Upper lobe of right lung (tissue), 1 donor: ENCODE results near the gene CNPY2. TPM values are rescaled to one million over a fixed set of nuclear protein-coding genes. Genes with fewer than 3 reads are reported as not detected.

Experiments used
- ATAC-seq: fragments of 200-7000 bp; cut with Tn5 transposase; one replicate; pipeline ENCODE4 v1.9.1; 2020; ENCODE audit warnings: mild to moderate bottlenecking, moderate library complexity
- DNase-seq: peaks from one replicate; pipeline ENCODE4 v3.0.0-alpha.2; 2020
- H3K27ac ChIP-seq: fragments of 200-600 bp; one replicate; pipeline ENCODE4 v1.8.0; 2022
- H3K27me3 ChIP-seq: fragments of 200-600 bp; one replicate; pipeline ENCODE4 v1.8.0; 2022; ENCODE audit warnings: mild to moderate bottlenecking
- H3K36me3 ChIP-seq: fragments of 200-600 bp; one replicate; pipeline ENCODE4 v1.8.0; 2022
- H3K4me1 ChIP-seq: fragments of 200-600 bp; one replicate; pipeline ENCODE4 v1.8.0; 2022
- H3K4me3 ChIP-seq: fragments of 200-600 bp; one replicate; pipeline ENCODE4 v1.8.0; 2022; ENCODE audit warnings: mild to moderate bottlenecking
- H3K9me3 ChIP-seq: fragments of 200-600 bp; one replicate; pipeline ENCODE4 v1.8.0; 2022
- intact Hi-C: fragments of 100-400 bp; cut with DNase I; formaldehyde crosslinking; loops from one replicate; pipeline ENCODE4 v1.11.0; 2022
- total RNA-seq: library from RNA; stranded (reverse); fragmentation: NEBNext Ultra II Directional; extraction: Animal tissue kit (Norgen Biotek cat#: 25700); gene quantifications from one replicate; pipeline ENCODE4 v1.2.1, GENCODE V29; 2021
- TF ChIP-seq, protein P1 (sequence below): fragments of 200-600 bp; IDR thresholded peaks from one replicate; pipeline ENCODE4 v1.8.0; 2022; ENCODE audit warnings: antibody characterized with exemption
- donor health status: DM: no; HTN: yes; CAD: no; lungs with severe emphysema.

CNPY2 gene
- total RNA-seq, 1 donor from 2014 or later: 101 TPM

DNA sequence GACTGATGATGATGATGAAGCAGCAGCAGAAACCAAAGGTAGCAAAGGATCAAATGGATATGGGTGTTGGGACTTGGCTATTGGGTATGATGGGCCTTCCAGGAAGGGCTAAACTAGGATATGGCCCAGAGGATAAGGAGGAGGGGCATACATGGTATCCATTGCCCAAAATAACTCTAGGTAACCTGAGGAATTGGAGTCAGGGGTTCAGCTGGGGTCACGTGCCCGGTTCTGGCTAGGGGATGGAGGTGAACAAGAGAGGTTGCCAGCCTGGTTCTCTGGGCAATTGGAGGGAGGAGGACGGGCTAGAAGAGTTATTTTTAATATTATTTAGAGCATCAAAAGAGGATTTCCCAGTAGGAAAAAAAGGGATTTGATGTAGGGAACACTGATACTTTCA lies 54.9 kb downstream of the CNPY2 start:
- TF ChIP-seq, protein P1, sequence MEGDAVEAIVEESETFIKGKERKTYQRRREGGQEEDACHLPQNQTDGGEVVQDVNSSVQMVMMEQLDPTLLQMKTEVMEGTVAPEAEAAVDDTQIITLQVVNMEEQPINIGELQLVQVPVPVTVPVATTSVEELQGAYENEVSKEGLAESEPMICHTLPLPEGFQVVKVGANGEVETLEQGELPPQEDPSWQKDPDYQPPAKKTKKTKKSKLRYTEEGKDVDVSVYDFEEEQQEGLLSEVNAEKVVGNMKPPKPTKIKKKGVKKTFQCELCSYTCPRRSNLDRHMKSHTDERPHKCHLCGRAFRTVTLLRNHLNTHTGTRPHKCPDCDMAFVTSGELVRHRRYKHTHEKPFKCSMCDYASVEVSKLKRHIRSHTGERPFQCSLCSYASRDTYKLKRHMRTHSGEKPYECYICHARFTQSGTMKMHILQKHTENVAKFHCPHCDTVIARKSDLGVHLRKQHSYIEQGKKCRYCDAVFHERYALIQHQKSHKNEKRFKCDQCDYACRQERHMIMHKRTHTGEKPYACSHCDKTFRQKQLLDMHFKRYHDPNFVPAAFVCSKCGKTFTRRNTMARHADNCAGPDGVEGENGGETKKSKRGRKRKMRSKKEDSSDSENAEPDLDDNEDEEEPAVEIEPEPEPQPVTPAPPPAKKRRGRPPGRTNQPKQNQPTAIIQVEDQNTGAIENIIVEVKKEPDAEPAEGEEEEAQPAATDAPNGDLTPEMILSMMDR: no peak
- ATAC-seq (no peak), DNase-seq (no peak)
- intact Hi-C loops: no loop called here
- no peak overlapping the region for H3K4me3 ChIP-seq
- peaks cover 22% of the 10 kb centered on the region for H3K4me1 ChIP-seq
- no peaks in the 10 kb centered on the region for H3K9me3 ChIP-seq
- H3K36me3 ChIP-seq: peaks cover 11% of the 10 kb centered on the region
- H3K27ac ChIP-seq: no peak overlapping the region
- H3K27me3 ChIP-seq: no peaks in the 10 kb centered on the region

DNA sequence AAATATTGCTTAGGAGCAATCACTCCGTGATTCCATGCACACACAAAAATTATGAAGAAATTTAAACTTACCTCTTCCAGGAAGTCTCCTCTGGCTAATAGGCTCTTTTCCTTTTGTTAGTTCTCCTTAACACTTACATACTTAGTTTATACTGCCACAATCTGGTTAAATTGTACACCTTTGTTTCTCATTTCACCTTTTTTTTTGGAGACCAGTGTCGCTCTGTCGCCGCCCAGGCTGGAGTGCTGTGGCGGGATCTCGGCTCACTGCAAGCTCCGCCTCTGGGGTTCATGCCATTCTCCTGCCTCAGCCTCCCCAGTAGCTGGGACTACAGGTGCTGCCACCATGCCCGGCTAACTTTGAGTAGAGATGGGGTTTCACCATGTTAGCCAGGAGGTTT lies 55.4 kb downstream of the CNPY2 start:
- H3K27me3 ChIP-seq: no peaks in the 10 kb centered on the region
- peaks cover 16% of the 10 kb centered on the region for H3K36me3 ChIP-seq
- H3K9me3 ChIP-seq: no peaks in the 10 kb centered on the region
- H3K27ac ChIP-seq: no peak overlapping the region
- TF ChIP-seq, protein P1: no peak
- peaks cover 18% of the 10 kb centered on the region for H3K4me1 ChIP-seq
- intact Hi-C loops: no loop called here
- H3K4me3 ChIP-seq: no peak overlapping the region
- DNase-seq: no peak
- no peak for ATAC-seq

Other genes starting within 250 kb of the CNPY2 start
- 60.7 TPM for gene ERBB3, start 235.8 kb downstream of the CNPY2 start, total RNA-seq
- gene PA2G4, start 211.4 kb downstream of the CNPY2 start, total RNA-seq: 71.4 TPM
- gene RPL41, start 199.4 kb downstream of the CNPY2 start, total RNA-seq: 2,726 TPM
- 8.4 TPM for gene ZC3H10, start 197.7 kb downstream of the CNPY2 start, total RNA-seq
- 101 TPM for gene ESYT1, start 187.7 kb downstream of the CNPY2 start, total RNA-seq
- gene MYL6B, start 163.4 kb downstream of the CNPY2 start, total RNA-seq: 19.5 TPM
- 1,254 TPM for gene MYL6, start 157.6 kb downstream of the CNPY2 start, total RNA-seq
- 117 TPM for gene SMARCC2, start 126.5 kb downstream of the CNPY2 start, total RNA-seq
- gene RNF41, start 94.1 kb downstream of the CNPY2 start, total RNA-seq: 51.6 TPM
- 19.8 TPM for gene NABP2, start 91.6 kb downstream of the CNPY2 start, total RNA-seq
- gene SLC39A5, start 85.9 kb downstream of the CNPY2 start, total RNA-seq: 0.87 TPM
- 28.0 TPM for gene ANKRD52, start 57.6 kb downstream of the CNPY2 start, total RNA-seq
- gene COQ10A, start 49.0 kb downstream of the CNPY2 start, total RNA-seq: 12.0 TPM
- 159 TPM for gene CS, start 15.7 kb downstream of the CNPY2 start, total RNA-seq
- gene PAN2, start 18.0 kb upstream of the CNPY2 start, total RNA-seq: 84.4 TPM
- 0.81 TPM for gene IL23A, start 22.9 kb upstream of the CNPY2 start, total RNA-seq
- 199 TPM for gene STAT2, start 44.1 kb upstream of the CNPY2 start, total RNA-seq
- gene APOF, start 46.9 kb upstream of the CNPY2 start, total RNA-seq: not detected
- 9.8 TPM for gene TIMELESS, start 133.4 kb upstream of the CNPY2 start, total RNA-seq
- gene MIP, start 138.7 kb upstream of the CNPY2 start, total RNA-seq: not detected
- gene SPRYD4, start 152.6 kb upstream of the CNPY2 start, total RNA-seq: 3.2 TPM
- gene GLS2, start 172.2 kb upstream of the CNPY2 start, total RNA-seq: 5.5 TPM
- gene RBMS2, start 205.8 kb upstream of the CNPY2 start, total RNA-seq: 142 TPM